Measurements from ENCODE around the gene MPND. TPM values are rescaled to one million over a fixed set of nuclear protein-coding genes. Genes with fewer than 3 reads are reported as not detected.

The MPND gene
- total and polyA plus RNA-seq, 7 experiments from 2014 or later: 4.0 to 24.4 (median 14.9) TPM

DNA sequence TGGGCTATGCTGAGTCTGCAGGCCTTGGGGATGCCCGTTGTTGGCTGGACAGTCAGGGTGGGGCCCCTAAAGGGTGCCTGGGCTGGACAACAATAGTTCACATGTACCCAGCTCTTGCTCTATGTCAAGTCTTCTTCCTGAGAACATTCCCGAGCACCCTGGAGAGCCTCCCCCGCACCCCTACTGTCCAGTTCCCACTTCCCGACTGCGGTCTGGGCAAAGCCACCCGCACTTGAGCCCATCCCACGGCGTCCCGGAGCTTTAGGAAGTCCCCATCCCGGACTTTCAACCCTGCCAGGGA is 1.1 kb upstream of the MPND start:
- ChIA-PET POLR2A (interaction anchor here (0.8 to 4.9 kb wide), 16 partner anchors 9 to 579 kb away, joined by 3 to 29 read pairs (median 6); partner anchors contain the start of genes CHAF1A, FSD1, HDGFL2 and SH3GL1), CTCF (interaction anchor here (1.0 to 2.4 kb wide), 4 partner anchors 10 to 95 kb away, joined by 3 to 8 read pairs (median 6); partner anchors contain the start of gene YJU2)
- no peaks in the 10 kb centered on the region for H3K9me3 ChIP-seq (ENCODE audit: control insufficient read depth in 2 of 3, low read length in 3 of 3)
- peak overlapping the region; percentile 81 for H3K27ac ChIP-seq (ENCODE audit: low read depth, low read length)
- peaks cover 0 to 2% (median 0%) of the 10 kb centered on the region in 5 donors for H3K27me3 Mint-ChIP-seq
- peak overlapping the region; percentile 86 to 97 (median 94) for H3K27ac Mint-ChIP-seq
- peaks cover 0 to 5% (median 0%) of the 10 kb centered on the region in 3 experiments for H3K36me3 ChIP-seq (ENCODE audit: control insufficient read depth in 2 of 3, insufficient read depth in 3 of 3, low read length in 3 of 3)
- peaks cover 0 to 4% (median 0%) of the 10 kb centered on the region in 11 donors for H3K9me3 Mint-ChIP-seq
- H3K4me3 ChIP-seq (ENCODE audit: low read length): peak overlapping the region; percentile 100
- intact Hi-C loops (cut with micrococcal nuclease): loop anchor here (1.0 to 5.0 kb wide), 8 partner anchors 14 to 1340 kb away; partner anchors contain the start of genes ANKRD24 (in 1 of the 2), FSD1 (in 1 of the 2), HSD11B1L (in 1 of the 2) and MICOS13 (in 1 of the 2)
- peaks cover 21 to 48% (median 32%) of the 10 kb centered on the region in 7 donors for H3K4me1 Mint-ChIP-seq
- H3K4me1 ChIP-seq (ENCODE audit: control insufficient read depth in 2 of 2, insufficient read depth in 2 of 2, low read length in 2 of 2): peaks cover 8 to 21% of the 10 kb centered on the region in 2 donors
- DNase-seq (no peak), ATAC-seq (no peak)
- H3K36me3 Mint-ChIP-seq: peaks cover 0 to 4% (median 3%) of the 10 kb centered on the region in 5 donors
- H3K27me3 ChIP-seq (ENCODE audit: control insufficient read depth in 2 of 2, insufficient read depth in 2 of 2, low read length in 2 of 2): no peaks in the 10 kb centered on the region
- peak overlapping the region; percentile 88 to 95 (median 92) for H3K4me3 Mint-ChIP-seq

DNA sequence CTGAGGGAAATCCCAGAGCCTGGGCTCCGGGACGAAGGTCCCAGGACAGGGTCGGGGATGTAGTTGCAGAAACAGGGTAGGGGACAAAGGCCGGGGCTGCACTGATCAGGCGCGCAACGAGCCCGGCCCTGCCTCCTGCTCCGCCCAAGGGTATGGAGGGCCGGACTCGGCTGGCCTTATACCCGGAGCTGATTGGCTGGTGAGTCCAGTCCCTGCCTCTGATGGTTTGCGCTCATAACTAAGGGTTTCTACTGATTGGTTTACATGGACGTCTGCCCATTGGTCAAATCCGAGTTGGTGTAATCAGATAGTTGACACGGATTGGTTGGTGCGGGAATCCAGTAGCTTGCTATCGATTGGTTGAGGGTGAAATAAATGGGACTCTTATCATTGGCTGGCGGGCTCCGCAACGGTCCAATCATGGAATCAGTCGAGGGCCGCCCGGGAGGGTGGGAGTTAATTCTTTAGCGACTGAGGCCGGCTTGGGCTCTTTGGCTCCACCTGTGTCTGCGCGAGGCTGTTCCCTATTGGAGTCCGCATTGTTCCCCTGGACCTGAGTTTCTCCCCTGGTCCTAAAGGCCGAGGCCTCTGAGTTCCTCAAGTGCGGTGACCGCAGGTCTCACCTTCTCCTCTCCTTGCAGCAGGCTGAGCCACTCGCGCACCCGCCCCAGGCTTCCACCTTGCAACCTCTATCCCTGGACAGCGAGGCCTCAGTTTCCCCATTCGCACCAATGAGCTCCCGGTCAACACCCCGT is 570 bp upstream of the MPND start:
- peak overlapping the region; percentile 100 for H3K4me3 ChIP-seq (ENCODE audit: low read length)
- peak overlapping the region; percentile 81 for H3K27ac ChIP-seq (ENCODE audit: low read depth, low read length)
- POLR2A ChIA-PET: interaction anchor here (0.8 to 4.9 kb wide), 20 partner anchors 9 to 580 kb away, joined by 3 to 29 read pairs (median 6); partner anchors contain the start of genes CHAF1A, FSD1, HDGFL2 and SH3GL1
- H3K27me3 ChIP-seq (ENCODE audit: control insufficient read depth in 2 of 2, insufficient read depth in 2 of 2, low read length in 2 of 2): no peaks in the 10 kb centered on the region
- H3K36me3 ChIP-seq (ENCODE audit: control insufficient read depth in 2 of 3, insufficient read depth in 3 of 3, low read length in 3 of 3): peaks cover 0 to 5% (median 0%) of the 10 kb centered on the region in 3 experiments
- peak overlapping the region; percentile 86 to 97 (median 94) for H3K27ac Mint-ChIP-seq
- DNase-seq: peak; percentile 73 to 98 (median 97)
- peaks cover 8 to 20% of the 10 kb centered on the region in 2 donors for H3K4me1 ChIP-seq (ENCODE audit: control insufficient read depth in 2 of 2, insufficient read depth in 2 of 2, low read length in 2 of 2)
- peaks cover 0 to 2% (median 0%) of the 10 kb centered on the region in 5 donors for H3K27me3 Mint-ChIP-seq
- no peaks in the 10 kb centered on the region for H3K9me3 ChIP-seq (ENCODE audit: control insufficient read depth in 2 of 3, low read length in 3 of 3)
- peak; percentile 88 for ATAC-seq
- CTCF ChIA-PET: interaction anchor here (0.9 to 2.4 kb wide), 7 partner anchors 10 to 96 kb away, joined by 3 to 8 read pairs (median 4); partner anchors contain the start of gene YJU2
- peaks cover 0 to 4% (median 0%) of the 10 kb centered on the region in 11 donors for H3K9me3 Mint-ChIP-seq
- peaks cover 0 to 4% (median 3%) of the 10 kb centered on the region in 5 donors for H3K36me3 Mint-ChIP-seq
- H3K4me3 Mint-ChIP-seq: peak overlapping the region; percentile 88 to 95 (median 92)
- H3K4me1 Mint-ChIP-seq: peaks cover 20 to 46% (median 30%) of the 10 kb centered on the region in 7 donors
- intact Hi-C loops (cut with micrococcal nuclease): loop anchor here (1.0 to 5.0 kb wide), 13 partner anchors 14 to 1340 kb away; partner anchors contain the start of genes SH3GL1 (in 2 of the 2), TMIGD2 (in 2 of the 2), YJU2 (in 2 of the 2) and ANKRD24 (in 1 of the 2)

DNA sequence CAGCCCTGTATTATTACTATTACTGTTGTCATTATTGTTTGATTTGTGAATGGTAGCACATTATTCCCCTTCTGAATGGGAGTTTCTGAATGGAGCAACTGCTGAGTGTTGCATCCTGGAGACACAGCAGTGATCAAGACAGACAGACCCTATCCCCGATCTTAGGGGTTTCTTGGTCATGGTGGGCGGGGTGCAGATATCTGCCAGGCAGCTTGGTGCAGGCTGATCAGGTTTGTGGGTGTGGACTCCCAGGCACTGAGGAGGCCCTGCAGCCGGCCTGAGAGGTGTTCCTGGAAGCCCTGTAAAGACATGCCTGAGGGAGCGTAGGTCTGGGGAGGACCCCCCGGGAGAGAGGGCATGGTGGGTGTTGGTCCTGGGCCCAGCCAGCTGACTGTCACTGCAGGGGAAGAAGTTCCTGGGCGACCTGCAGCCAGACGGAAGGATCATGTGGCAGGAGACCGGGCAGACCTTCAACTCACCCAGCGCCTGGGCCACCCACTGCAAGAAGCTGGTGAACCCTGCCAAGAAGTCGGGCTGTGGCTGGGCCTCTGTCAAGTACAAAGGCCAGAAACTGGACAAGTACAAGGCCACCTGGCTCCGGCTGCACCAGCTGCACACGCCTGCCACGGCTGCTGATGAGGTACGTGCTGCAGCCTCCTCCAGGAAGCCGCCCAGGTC is 2.1 kb downstream of the MPND start:
- H3K4me1 Mint-ChIP-seq: peaks cover 12 to 29% (median 16%) of the 10 kb centered on the region in 7 donors

DNA sequence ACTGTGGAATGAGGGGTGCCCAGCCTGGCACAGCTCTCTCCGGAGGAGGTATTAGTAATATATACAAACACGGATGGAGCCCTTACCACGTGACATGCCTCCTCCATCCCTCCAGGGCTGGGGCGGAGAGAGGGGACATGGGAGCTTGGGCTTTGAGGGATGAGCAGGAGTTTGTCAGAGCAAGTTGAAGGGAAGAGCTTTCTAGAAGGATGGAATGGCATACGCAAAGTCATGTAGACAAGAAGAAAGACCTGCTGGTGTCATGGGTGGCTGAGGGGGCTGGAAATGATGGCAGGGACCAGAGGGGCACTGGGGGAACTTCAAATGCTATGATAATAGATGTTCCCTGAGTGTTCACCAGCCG is 2.6 kb downstream of the MPND start:
- H3K9me3 Mint-ChIP-seq: peaks cover 0 to 4% (median 0%) of the 10 kb centered on the region in 11 donors
- peaks cover 12 to 29% (median 17%) of the 10 kb centered on the region in 7 donors for H3K4me1 Mint-ChIP-seq
- peaks cover 8 to 13% of the 10 kb centered on the region in 2 donors for H3K4me1 ChIP-seq (ENCODE audit: control insufficient read depth in 2 of 2, insufficient read depth in 2 of 2, low read length in 2 of 2)
- no peak overlapping the region for H3K4me3 ChIP-seq (ENCODE audit: low read length)
- POLR2A ChIA-PET: interaction anchor here (0.5 to 4.9 kb wide), 2 partner anchors 12 to 43 kb away, joined by 3 to 29 read pairs; partner anchors contain the start of genes FSD1 and TMIGD2
- no peaks in the 10 kb centered on the region for H3K9me3 ChIP-seq (ENCODE audit: control insufficient read depth in 2 of 3, low read length in 3 of 3)
- intact Hi-C loops (cut with micrococcal nuclease): no loop called here
- no peak overlapping the region for H3K27ac ChIP-seq (ENCODE audit: low read depth, low read length)
- H3K36me3 Mint-ChIP-seq: peaks cover 0 to 4% (median 3%) of the 10 kb centered on the region in 5 donors
- no peak overlapping the region for H3K27ac Mint-ChIP-seq
- no peak for DNase-seq
- peaks cover 0 to 9% (median 0%) of the 10 kb centered on the region in 3 experiments for H3K36me3 ChIP-seq (ENCODE audit: control insufficient read depth in 2 of 3, insufficient read depth in 3 of 3, low read length in 3 of 3)
- CTCF ChIA-PET: interaction anchor here (0.6 to 1.0 kb wide), 2 partner anchors 48 to 79 kb away, joined by 3 to 4 read pairs; no protein-coding TSS in a partner anchor
- no peaks in the 10 kb centered on the region for H3K27me3 ChIP-seq (ENCODE audit: control insufficient read depth in 2 of 2, insufficient read depth in 2 of 2, low read length in 2 of 2)
- ATAC-seq: no peak
- peak overlapping the region in 2 of 10 donors; percentile 5 to 7 for H3K4me3 Mint-ChIP-seq
- H3K27me3 Mint-ChIP-seq: peaks cover 0 to 2% (median 0%) of the 10 kb centered on the region in 5 donors

More for the DNA sequence above, 2.1 kb downstream of the MPND start:
- intact Hi-C loops (cut with micrococcal nuclease): no loop called here
- no peaks in the 10 kb centered on the region for H3K9me3 ChIP-seq (ENCODE audit: control insufficient read depth in 2 of 3, low read length in 3 of 3)
- peaks cover 0 to 2% (median 0%) of the 10 kb centered on the region in 5 donors for H3K27me3 Mint-ChIP-seq
- H3K9me3 Mint-ChIP-seq: peaks cover 0 to 4% (median 0%) of the 10 kb centered on the region in 11 donors
- peak overlapping the region in 9 of 10 donors; percentile 33 to 92 (median 69) for H3K4me3 Mint-ChIP-seq
- DNase-seq: no peak
- peaks cover 8 to 13% of the 10 kb centered on the region in 2 donors for H3K4me1 ChIP-seq (ENCODE audit: control insufficient read depth in 2 of 2, insufficient read depth in 2 of 2, low read length in 2 of 2)
- ATAC-seq: no peak
- H3K36me3 ChIP-seq (ENCODE audit: control insufficient read depth in 2 of 3, insufficient read depth in 3 of 3, low read length in 3 of 3): peaks cover 0 to 9% (median 0%) of the 10 kb centered on the region in 3 experiments
- peak overlapping the region in 2 of 9 donors; percentile 32 to 46 for H3K27ac Mint-ChIP-seq
- no peak overlapping the region for H3K4me3 ChIP-seq (ENCODE audit: low read length)
- no peak overlapping the region for H3K27ac ChIP-seq (ENCODE audit: low read depth, low read length)
- peaks cover 0 to 4% (median 3%) of the 10 kb centered on the region in 5 donors for H3K36me3 Mint-ChIP-seq
- CTCF ChIA-PET: interaction anchor here (0.6 to 1.0 kb wide), 3 partner anchors 24 to 79 kb away, joined by 3 to 6 read pairs (median 4); no protein-coding TSS in a partner anchor
- no peaks in the 10 kb centered on the region for H3K27me3 ChIP-seq (ENCODE audit: control insufficient read depth in 2 of 2, insufficient read depth in 2 of 2, low read length in 2 of 2)
- POLR2A ChIA-PET: interaction anchor here (0.5 to 4.9 kb wide), 3 partner anchors 11 to 42 kb away, joined by 3 to 29 read pairs (median 3); partner anchors contain the start of genes FSD1 and TMIGD2

DNA sequence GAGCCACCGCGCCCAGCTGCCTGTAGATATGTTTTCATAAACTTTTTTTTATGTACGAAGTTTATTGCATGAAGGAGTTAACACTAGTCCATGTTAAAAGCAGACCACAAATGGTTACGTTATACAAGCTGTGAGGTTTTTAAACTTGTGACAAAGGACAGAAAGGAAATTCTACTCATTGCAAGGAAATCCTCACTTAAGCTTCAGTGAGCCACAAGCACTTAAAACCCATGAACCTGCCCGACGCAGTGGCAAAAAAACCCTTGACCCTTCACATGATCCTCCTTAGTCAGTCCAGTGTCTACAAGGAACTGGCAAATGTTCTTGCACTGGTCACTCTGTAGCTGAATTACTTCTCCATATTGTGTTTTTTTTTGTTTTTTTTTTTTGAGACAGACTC is 4.2 kb downstream of the MPND start:
- Histone ChIP-seq H3K4me3 (ENCODE audit: low read length) (no peak overlapping the region), H3K27ac (ENCODE audit: low read depth, low read length) (no peak overlapping the region), H3K27me3 (ENCODE audit: control insufficient read depth in 2 of 2, insufficient read depth in 2 of 2, low read length in 2 of 2) (no peaks in the 10 kb centered on the region), H3K9me3 (ENCODE audit: control insufficient read depth in 2 of 3, low read length in 3 of 3) (no peaks in the 10 kb centered on the region), H3K36me3 (ENCODE audit: control insufficient read depth in 2 of 3, insufficient read depth in 3 of 3, low read length in 3 of 3) (peaks cover 0 to 9% (median 0%) of the 10 kb centered on the region in 3 experiments), H3K4me1 (ENCODE audit: control insufficient read depth in 2 of 2, insufficient read depth in 2 of 2, low read length in 2 of 2) (peaks cover 7 to 8% of the 10 kb centered on the region in 2 donors)
- peaks cover 0 to 4% (median 3%) of the 10 kb centered on the region in 5 donors for H3K36me3 Mint-ChIP-seq
- peaks cover 0 to 2% (median 0%) of the 10 kb centered on the region in 5 donors for H3K27me3 Mint-ChIP-seq
- intact Hi-C loops (cut with micrococcal nuclease): no loop called here
- no peak for ATAC-seq
- H3K4me1 Mint-ChIP-seq: peaks cover 5 to 20% (median 11%) of the 10 kb centered on the region in 7 donors
- ChIA-PET POLR2A (interaction anchor here (0.6 kb wide), 1 partner anchor 97 kb away, joined by 3 read pairs; no protein-coding TSS in a partner anchor), CTCF (interaction anchor here (1.3 kb wide), 1 partner anchor 80 kb away, joined by 5 read pairs; no protein-coding TSS in a partner anchor)
- DNase-seq: no peak
- H3K9me3 Mint-ChIP-seq: peaks cover 0 to 4% (median 0%) of the 10 kb centered on the region in 11 donors
- H3K4me3 Mint-ChIP-seq: no peak overlapping the region
- H3K27ac Mint-ChIP-seq: peak overlapping the region in 1 of 9 donors; percentile 49

Data from naive thymus-derived CD4-positive, alpha-beta T cell (primary cell).